OCI-LY7 (cell line): ENCODE results near the gene AKAP13. TPM values are rescaled to one million over a fixed set of nuclear protein-coding genes. Genes with fewer than 3 reads are reported as not detected.

Experiments used
- BruUV-seq: library from RNA; stranded (reverse); fragments of 400-500 nt; replicated peaks from 2 replicates; lab custom pipeline; 2021; lab: Mats Ljungman, UMichigan
- CTCF ChIA-PET: fragments of 300-600 bp; sonication (Branson Sonifier 250); formaldehyde crosslinking; loops from one replicate; lab custom pipeline; 2022; ENCODE audit warnings: antibody characterized with exemption; ENCODE audit not compliant: unreplicated experiment; lab: Charles Lee
- POLR2A ChIA-PET: fragments of 300-600 bp; sonication (Branson Sonifier 250); formaldehyde crosslinking; loops from one replicate; lab custom pipeline; 2022; ENCODE audit warnings: antibody characterized with exemption; lab: Charles Lee
- DNase-seq: peaks from one replicate; pipeline ENCODE4 v3.0.0-alpha.2; 2015; ENCODE audit warnings: low spot score
- H2AFZ ChIP-seq: fragments of 200-600 bp; sonication (generic), shearing (Covaris generic); 2 replicates; pipeline ENCODE4 v1.6.1; 2014; ENCODE audit warnings: mild to moderate bottlenecking, antibody characterized with exemption, low read length, moderate library complexity
- H3K27ac ChIP-seq: fragments of 200-600 bp; sonication (generic); 2 replicates; pipeline ENCODE4 v1.5.1; 2014; ENCODE audit warnings: mixed run types, low read depth, mild to moderate bottlenecking, moderate library complexity, low read length, inconsistent platforms; ENCODE audit not compliant: poor library complexity, severe bottlenecking
- H3K36me3 ChIP-seq: fragments of 200-600 bp; sonication (generic); 2 replicates; pipeline ENCODE4 v1.6.1; 2014; ENCODE audit warnings: mild to moderate bottlenecking, antibody characterized with exemption, low read length, moderate library complexity, mixed read lengths; ENCODE audit not compliant: insufficient read depth
- H3K4me1 ChIP-seq: fragments of 200-600 bp; sonication (generic); 2 replicates; pipeline ENCODE4 v1.5.1; 2014; ENCODE audit warnings: mild to moderate bottlenecking, low read length; ENCODE audit not compliant: insufficient read depth, poor library complexity, severe bottlenecking
- H3K4me2 ChIP-seq: fragments of 200-600 bp; sonication (generic); 2 replicates; pipeline ENCODE4 v1.6.1; 2014; ENCODE audit warnings: mild to moderate bottlenecking, low read length
- H3K4me3 ChIP-seq: fragments of 200-600 bp; sonication (generic); 2 replicates; pipeline ENCODE4 v1.5.1; 2014; ENCODE audit warnings: mild to moderate bottlenecking, low read depth, low read length; ENCODE audit not compliant: poor library complexity, severe bottlenecking
- H3K79me2 ChIP-seq: fragments of 200-600 bp; sonication (generic); 2 replicates; pipeline ENCODE4 v1.6.1; 2016; ENCODE audit warnings: low read depth, mild to moderate bottlenecking, low read length, moderate library complexity, mixed read lengths; ENCODE audit not compliant: insufficient read depth
- H3K9me2 ChIP-seq: fragments of 200-600 bp; sonication (generic); 2 replicates; pipeline ENCODE4 v1.6.1; 2016; ENCODE audit warnings: mild to moderate bottlenecking, low read length, mixed read lengths; ENCODE audit not compliant: insufficient read depth
- H3K9me3 ChIP-seq: fragments of 200-600 bp; sonication (generic); 2 replicates; pipeline ENCODE4 v1.6.1; 2014; ENCODE audit warnings: mild to moderate bottlenecking, mixed run types, low read length, mixed read lengths
- H4K20me1 ChIP-seq: fragments of 200-600 bp; sonication (generic); 2 replicates; pipeline ENCODE4 v1.6.1; 2014; ENCODE audit warnings: mild to moderate bottlenecking, antibody characterized with exemption, low read length, moderate library complexity, mixed read lengths; ENCODE audit not compliant: insufficient read depth
- EZH2phosphoT487 ChIP-seq: fragments of 200-600 bp; sonication (generic); IDR thresholded peaks from 2 replicates; pipeline ENCODE4 v1.6.1; 2018; ENCODE audit warnings: low read depth, borderline replicate concordance, mild to moderate bottlenecking, mixed run types, antibody characterized with exemption, low read length, moderate library complexity, mixed read lengths
- intact Hi-C: fragments of 100-400 bp; cut with micrococcal nuclease; formaldehyde crosslinking; loops from one replicate; pipeline ENCODE4 v1.10.0; 2022; ENCODE audit not compliant: unreplicated experiment
- total RNA-seq, 2 experiments: library from RNA; depleted of rRNA in 1 of 2; stranded (reverse); fragments of >200 nt in 1 of 2; shearing (Covaris generic) in 1 of 2; gene quantifications; 2 replicates each; pipeline ENCODE4 v1.2.3, GENCODE V29; 2014 to 2022
- TF ChIP-seq, protein P1 (sequence below): fragments of 200-600 bp; sonication (generic); conservative IDR thresholded peaks from 2 replicates; pipeline ENCODE4 v1.5.1; 2014; ENCODE audit warnings: mild to moderate bottlenecking, antibody characterized with exemption, low read length, moderate library complexity, mixed read lengths

The AKAP13 gene
- total RNA-seq, 2 experiments from 2014 or later: 140 to 250 TPM

DNA sequence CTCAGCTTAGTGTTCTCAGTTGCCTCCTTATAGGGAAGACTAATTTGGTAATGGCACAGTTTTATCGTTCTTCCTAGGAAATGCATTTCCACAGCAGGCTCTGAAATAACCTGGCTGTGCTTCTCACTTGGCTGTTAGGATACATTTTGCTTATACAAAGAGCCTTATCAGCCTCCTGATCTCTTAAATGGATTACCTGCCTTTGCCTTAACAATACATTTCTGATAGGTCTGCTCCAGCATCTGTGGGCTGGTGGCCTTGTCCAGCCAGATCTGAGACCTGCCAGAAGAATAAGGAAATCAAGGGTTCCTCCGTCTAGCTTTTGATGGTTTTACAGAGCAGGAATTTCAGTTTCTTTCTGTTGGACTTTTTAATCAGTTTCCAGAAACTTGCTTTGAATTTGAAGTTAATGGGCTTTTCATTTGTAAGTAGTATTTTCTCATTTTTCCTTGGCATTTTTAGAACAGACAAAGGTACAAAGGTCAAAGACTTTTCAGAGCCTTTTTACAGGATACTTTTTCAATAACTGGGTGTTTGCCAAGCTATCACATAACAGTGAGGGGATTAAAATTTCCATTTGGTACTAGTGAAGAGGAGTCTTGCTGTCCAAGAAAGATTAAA, 116.3 kb downstream of the AKAP13 start:
- no peak for DNase-seq
- ChIA-PET POLR2A (interaction anchor here (0.7 to 2.0 kb wide), 2 partner anchors 8 to 45 kb away, joined by 3 to 7 read pairs; no protein-coding TSS in a partner anchor), CTCF (no interaction called here)
- Histone ChIP-seq H4K20me1 (peaks cover 44% of the 10 kb centered on the region), H3K4me1 (peaks cover 33% of the 10 kb centered on the region), H3K9me3 (no peaks in the 10 kb centered on the region), H3K4me3 (no peak overlapping the region), H3K9me2 (no peaks in the 10 kb centered on the region), H2AFZ (no peak overlapping the region), H3K79me2 (peaks cover 83% of the 10 kb centered on the region), H3K36me3 (peaks cover 18% of the 10 kb centered on the region; the same call in 1 of the 2 replicates), H3K27ac (no peak overlapping the region), H3K4me2 (no peak overlapping the region; the same call in 1 of the 2 replicates)
- intact Hi-C loops: no loop called here
- no peak for TF ChIP-seq EZH2phosphoT487
- TF ChIP-seq, protein P1, sequence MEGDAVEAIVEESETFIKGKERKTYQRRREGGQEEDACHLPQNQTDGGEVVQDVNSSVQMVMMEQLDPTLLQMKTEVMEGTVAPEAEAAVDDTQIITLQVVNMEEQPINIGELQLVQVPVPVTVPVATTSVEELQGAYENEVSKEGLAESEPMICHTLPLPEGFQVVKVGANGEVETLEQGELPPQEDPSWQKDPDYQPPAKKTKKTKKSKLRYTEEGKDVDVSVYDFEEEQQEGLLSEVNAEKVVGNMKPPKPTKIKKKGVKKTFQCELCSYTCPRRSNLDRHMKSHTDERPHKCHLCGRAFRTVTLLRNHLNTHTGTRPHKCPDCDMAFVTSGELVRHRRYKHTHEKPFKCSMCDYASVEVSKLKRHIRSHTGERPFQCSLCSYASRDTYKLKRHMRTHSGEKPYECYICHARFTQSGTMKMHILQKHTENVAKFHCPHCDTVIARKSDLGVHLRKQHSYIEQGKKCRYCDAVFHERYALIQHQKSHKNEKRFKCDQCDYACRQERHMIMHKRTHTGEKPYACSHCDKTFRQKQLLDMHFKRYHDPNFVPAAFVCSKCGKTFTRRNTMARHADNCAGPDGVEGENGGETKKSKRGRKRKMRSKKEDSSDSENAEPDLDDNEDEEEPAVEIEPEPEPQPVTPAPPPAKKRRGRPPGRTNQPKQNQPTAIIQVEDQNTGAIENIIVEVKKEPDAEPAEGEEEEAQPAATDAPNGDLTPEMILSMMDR: no peak
- no TSS peak for BruUV-seq

DNA sequence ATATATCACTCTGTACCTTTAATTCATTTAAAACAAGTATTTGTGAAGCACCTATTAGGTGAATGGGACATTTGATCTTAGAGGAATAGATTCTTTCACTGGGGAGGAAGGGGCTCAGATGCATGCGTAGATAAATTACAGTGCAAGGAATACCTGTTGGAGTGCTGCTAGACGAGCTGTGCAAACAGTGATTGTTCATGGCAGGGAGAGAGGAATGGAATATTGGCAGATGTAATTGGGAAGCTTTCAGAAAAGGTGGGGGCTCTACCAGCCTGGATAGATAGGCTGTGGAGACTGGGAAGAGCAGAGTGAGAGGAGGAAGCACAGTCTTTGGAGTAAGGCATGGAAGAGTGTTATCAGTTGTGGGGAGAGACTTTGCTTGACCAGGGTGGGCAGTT, 116.8 kb downstream of the AKAP13 start:
- no TSS peak for BruUV-seq
- H2AFZ ChIP-seq: no peak overlapping the region
- no peak overlapping the region for H3K4me3 ChIP-seq
- H3K9me3 ChIP-seq: no peaks in the 10 kb centered on the region
- CTCF ChIA-PET: no interaction called here
- TF ChIP-seq, protein P1: no peak
- H3K9me2 ChIP-seq: no peaks in the 10 kb centered on the region
- peaks cover 40% of the 10 kb centered on the region for H4K20me1 ChIP-seq
- DNase-seq: no peak
- H3K27ac ChIP-seq: no peak overlapping the region
- peaks cover 33% of the 10 kb centered on the region for H3K4me1 ChIP-seq
- H3K4me2 ChIP-seq: no peak overlapping the region
- POLR2A ChIA-PET: interaction anchor here (2.0 kb wide), 1 partner anchor 9 kb away, joined by 7 read pairs; no protein-coding TSS in a partner anchor
- intact Hi-C loops: no loop called here
- peaks cover 83% of the 10 kb centered on the region for H3K79me2 ChIP-seq
- peaks cover 13% of the 10 kb centered on the region; the same call in 1 of the 2 replicates for H3K36me3 ChIP-seq

DNA sequence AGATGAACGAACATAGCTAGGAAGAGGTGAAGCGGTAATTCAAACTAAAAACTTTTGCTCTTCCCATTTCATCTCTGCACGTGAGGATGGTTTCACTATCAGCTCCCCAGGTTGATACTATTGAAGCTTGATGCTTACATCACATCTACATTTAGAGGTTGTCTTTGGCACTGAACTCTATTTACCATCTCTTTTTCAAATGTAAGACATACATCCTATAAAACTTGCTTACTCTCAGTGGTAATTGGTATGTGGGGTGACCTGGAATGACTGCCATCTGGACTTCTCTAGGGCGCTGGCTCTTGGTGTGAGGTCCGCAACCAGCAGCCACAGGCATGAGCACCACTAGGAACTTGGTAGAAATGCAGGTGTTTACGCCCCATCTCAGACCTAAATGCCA, 118.1 kb downstream of the AKAP13 start:
- no peak for TF ChIP-seq EZH2phosphoT487
- Histone ChIP-seq H3K4me1 (peaks cover 38% of the 10 kb centered on the region), H2AFZ (no peak overlapping the region), H3K79me2 (peaks cover 90% of the 10 kb centered on the region), H3K36me3 (peaks cover 12% of the 10 kb centered on the region; the same call in 1 of the 2 replicates), H3K4me3 (no peak overlapping the region), H3K9me2 (no peaks in the 10 kb centered on the region), H4K20me1 (peaks cover 52% of the 10 kb centered on the region), H3K27ac (no peak overlapping the region), H3K9me3 (no peaks in the 10 kb centered on the region), H3K4me2 (peak overlapping the region; percentile 1; the same call in 1 of the 2 replicates)
- CTCF ChIA-PET: no interaction called here
- BruUV-seq: no TSS peak
- POLR2A ChIA-PET: interaction anchor here (0.5 to 2.0 kb wide), 5 partner anchors 8 to 201 kb away, joined by 3 to 7 read pairs (median 4); no protein-coding TSS in a partner anchor
- no peak for DNase-seq
- intact Hi-C loops: no loop called here
